Right cardiac atrium (tissue), 5 donors: ENCODE data around the gene NACC2. TPM values are rescaled to one million over a fixed set of nuclear protein-coding genes. Genes with fewer than 3 reads are reported as not detected.

Source experiments
- ATAC-seq, 2 donors: fragments of 200-7000 bp; cut with Tn5 transposase; one replicate each; pipeline versions ENCODE4 v1.8.0 to v1.9.1; 2020; ENCODE audit warnings: moderate library complexity in 2 of 2, mild to moderate bottlenecking in 1 of 2
- DNase-seq, 3 donors: peaks; one replicate each; pipeline ENCODE4 v3.0.0-alpha.2; 2020
- H3K27ac ChIP-seq: one replicate; pipeline ENCODE4 v1.5.1; 2013; ENCODE audit warnings: mild to moderate bottlenecking, low read length, control low read depth, moderate library complexity
- H3K27me3 ChIP-seq: one replicate; pipeline ENCODE4 v1.6.1; 2013; ENCODE audit not compliant: control insufficient read depth, insufficient read depth
- H3K4me1 ChIP-seq: one replicate; pipeline ENCODE4 v1.6.1; 2013; ENCODE audit warnings: low read length; ENCODE audit not compliant: control insufficient read depth, insufficient read depth
- H3K4me3 ChIP-seq: one replicate; pipeline ENCODE4 v1.5.1; 2013; ENCODE audit warnings: low read length, control low read depth
- H3K9me3 ChIP-seq: one replicate; pipeline ENCODE4 v1.6.1; 2013; ENCODE audit warnings: low read length; ENCODE audit not compliant: control insufficient read depth
- WGBS: extraction: QIAGEN DNeasy Blood & Tissue Kit; methylation state at CpG from one replicate; pipeline ENCODE4 v1.1.7; 2013; 5-methylcytosine and 5-hydroxymethylcytosine counted together
- intact Hi-C, 4 donors: fragments of 100-400 bp; cut with DNase I; formaldehyde crosslinking; loops; one replicate each; pipeline versions ENCODE4 v1.11.0 to v1.14.0; 2022 to 2023
- polyA plus RNA-seq: library from polyadenylated mRNA; stranded (reverse); fragments of 200-250 nt; gene quantifications from one replicate; pipeline ENCODE4 v1.2.3, GENCODE V29; 2013
- total RNA-seq, 4 donors: library from RNA; stranded (reverse); fragmentation: NEBNext Ultra II Directional; extraction: Animal tissue kit (Norgen Biotek cat#: 25700); gene quantifications; one replicate each; pipeline ENCODE4 v1.2.1, GENCODE V29; 2021
- donor health status: healthy with polysubstance abuse.
- donor health status: DM: no; HTN: yes; CAD: no.
- donor health status: DM: no; HTN: no; CAD: no.
- donor health status: DM: no; HTN: yes; CAD: no; lungs with severe emphysema.
- donor health status: DM: yes; HTN: yes; CAD: no.

NACC2 gene
- total and polyA plus RNA-seq, 5 donors = 19.4 to 45.3 (median 34.1) TPM

DNA sequence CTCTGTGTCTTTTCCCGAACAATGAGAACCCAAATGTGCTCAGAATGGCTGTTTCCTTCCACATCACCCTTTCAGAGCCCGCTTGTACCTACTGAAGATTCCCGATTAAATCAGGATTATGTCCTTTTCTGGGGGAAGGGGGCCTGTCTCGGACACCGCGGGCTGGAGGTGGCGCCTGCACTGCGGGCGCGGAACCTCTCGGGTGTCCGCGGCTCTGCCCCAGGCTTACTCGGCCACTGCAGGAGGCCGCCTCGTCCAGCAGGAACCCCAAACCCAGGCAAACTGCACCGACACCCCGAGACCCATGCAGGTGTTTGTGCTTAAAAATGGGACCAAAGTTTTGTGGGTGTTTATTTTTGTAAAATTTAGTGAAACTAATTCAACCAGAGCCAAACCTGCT, 32.2 kb upstream of the NACC2 start:
- intact Hi-C loops = loop anchor here in 3 of 4 donors (5.0 to 10.0 kb wide), 4 partner anchors 243 to 423 kb away; partner anchors contain the start of gene KCNT1 (in 1 of the 3)
- H3K9me3 ChIP-seq = no peaks in the 10 kb centered on the region
- H3K4me3 ChIP-seq = no peak overlapping the region
- no peak for DNase-seq
- no peaks in the 10 kb centered on the region for H3K27me3 ChIP-seq
- no peak for ATAC-seq
- H3K27ac ChIP-seq = no peak overlapping the region
- 77% methylated on average over 18 of the region's 18 CpGs for WGBS
- no peaks in the 10 kb centered on the region for H3K4me1 ChIP-seq

DNA sequence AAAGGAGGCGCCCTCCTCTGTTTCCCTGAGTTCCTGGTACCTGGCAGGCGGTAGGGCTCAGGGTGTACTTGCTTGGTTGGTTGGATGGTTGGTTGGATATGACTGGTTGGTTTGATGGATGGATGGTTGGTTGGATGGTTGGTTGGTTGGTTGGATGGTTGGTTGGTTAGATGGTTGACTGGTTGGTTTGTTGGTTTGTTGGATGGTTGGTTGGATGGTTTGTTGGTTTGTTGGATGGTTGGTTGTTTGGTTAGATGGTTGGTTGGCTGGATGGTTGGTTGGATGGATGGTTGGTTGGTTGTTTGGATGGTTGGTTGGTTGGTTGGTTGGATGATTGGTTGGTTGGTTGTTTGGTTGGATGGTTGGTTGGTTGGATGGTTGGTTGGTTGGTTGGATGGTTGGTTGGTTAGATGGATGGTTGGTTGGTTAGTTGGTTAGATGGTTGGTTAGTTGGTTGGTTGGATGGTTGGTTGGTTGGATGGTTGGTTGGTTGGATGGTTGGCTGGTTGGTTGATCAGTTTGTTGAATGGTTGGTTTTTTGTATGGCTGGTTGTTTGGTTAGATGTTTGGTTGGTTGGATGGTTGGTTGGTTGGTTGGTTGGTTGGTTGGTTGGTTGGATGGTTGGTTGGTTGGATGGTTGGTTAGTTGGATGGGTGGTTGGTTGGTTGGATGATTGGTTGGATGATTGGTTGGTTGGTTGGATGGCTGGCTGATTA, 30.0 kb upstream of the NACC2 start:
- no peak for DNase-seq
- intact Hi-C loops = loop anchor here (2.0 to 10.0 kb wide), 7 partner anchors 158 to 420 kb away; partner anchors contain the start of gene KCNT1 (in 1 of the 4)

DNA sequence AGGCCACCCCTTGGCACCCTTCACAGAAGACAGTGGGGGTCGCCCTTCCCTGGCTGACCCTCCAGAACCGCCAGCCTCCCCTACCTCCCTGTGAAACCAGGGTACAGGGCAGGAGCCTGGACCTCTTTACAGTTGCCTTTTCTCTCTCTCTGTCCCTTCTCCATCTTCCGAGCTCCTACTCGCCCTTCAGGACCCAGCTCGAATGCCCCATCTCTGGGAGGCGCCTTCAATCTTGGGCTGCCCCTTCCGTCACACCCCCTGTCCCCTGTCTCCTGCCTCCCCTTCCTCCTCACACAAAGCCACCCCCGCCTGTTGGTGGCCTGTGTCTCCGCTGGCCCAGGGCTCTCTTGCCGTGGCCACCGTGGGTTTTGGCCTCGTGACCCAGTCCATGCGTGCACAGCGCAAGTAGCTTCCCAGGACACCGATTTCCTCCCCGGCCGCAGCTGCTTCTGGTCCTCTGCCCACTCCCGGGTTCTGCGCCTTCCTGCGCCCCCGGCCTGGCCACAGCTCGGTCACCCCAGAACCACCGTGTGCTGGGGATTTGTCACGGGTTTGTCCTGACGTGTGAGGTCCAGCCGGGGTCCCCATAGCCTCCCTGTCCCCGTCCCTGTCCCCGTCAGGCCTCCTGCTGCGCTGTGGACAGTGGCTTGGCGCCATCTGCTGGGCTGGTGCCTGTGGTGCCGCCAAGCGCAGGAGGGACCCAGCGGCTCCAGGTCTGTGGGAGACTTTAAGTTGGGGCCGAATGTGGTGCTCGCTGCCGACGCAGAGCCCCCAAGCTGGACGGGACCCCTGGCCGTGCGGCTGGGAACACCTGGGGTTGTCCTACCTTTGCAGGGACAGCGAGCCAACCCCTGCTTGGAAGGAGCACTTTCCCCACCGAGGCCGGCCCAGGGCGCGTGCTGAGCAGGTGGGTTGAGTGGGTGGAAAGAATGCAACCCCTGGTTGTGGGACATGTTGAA, 27.6 kb upstream of the NACC2 start:
- 25% methylated on average over 45 of the region's 45 CpGs for WGBS
- no peaks in the 10 kb centered on the region for H3K27me3 ChIP-seq
- H3K9me3 ChIP-seq = no peaks in the 10 kb centered on the region
- H3K27ac ChIP-seq = no peak overlapping the region
- ATAC-seq (peak; percentile 36 to 55), DNase-seq (peak; percentile 82 to 92 (median 92))
- no peak overlapping the region for H3K4me3 ChIP-seq
- no peaks in the 10 kb centered on the region for H3K4me1 ChIP-seq
- intact Hi-C loops = loop anchor here (1.0 to 10.0 kb wide), 7 partner anchors 154 to 418 kb away; partner anchors contain the start of gene KCNT1 (in 1 of the 4)

More for the DNA sequence above, 30.0 kb upstream of the NACC2 start:
- Histone ChIP-seq H3K27ac (no peak overlapping the region), H3K4me3 (no peak overlapping the region), H3K27me3 (no peaks in the 10 kb centered on the region), H3K9me3 (no peaks in the 10 kb centered on the region), H3K4me1 (no peaks in the 10 kb centered on the region)
- 89% methylated on average over 2 of the region's 2 CpGs for WGBS
- ATAC-seq = no peak

DNA sequence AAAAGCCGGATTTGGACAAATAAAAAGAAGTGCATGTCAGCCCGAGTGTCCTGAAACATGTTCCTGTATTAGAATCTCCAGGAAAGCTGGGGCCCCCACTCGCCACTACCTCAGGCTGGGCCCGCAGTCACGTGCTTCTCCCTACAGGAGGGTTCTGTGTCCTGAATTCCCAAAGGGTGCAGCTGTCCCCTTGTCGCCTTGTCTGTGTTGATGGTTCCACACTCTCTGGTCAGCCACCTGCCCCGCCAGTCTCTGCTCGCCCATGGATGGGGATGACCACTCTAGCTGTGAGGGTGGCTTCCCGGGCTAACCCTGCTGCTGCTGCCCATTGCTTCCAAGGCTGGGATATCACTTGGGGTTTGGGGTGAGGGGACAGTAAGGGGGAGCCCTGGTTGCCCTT, 26.7 kb upstream of the NACC2 start:
- Histone ChIP-seq H3K4me3 (no peak overlapping the region), H3K27me3 (no peaks in the 10 kb centered on the region), H3K27ac (no peak overlapping the region), H3K4me1 (peaks cover 4% of the 10 kb centered on the region), H3K9me3 (no peaks in the 10 kb centered on the region)
- ATAC-seq = no peak
- WGBS = 92% methylated on average over 9 of the region's 9 CpGs
- intact Hi-C loops = loop anchor here (2.0 to 10.0 kb wide), 6 partner anchors 154 to 417 kb away; partner anchors contain the start of gene KCNT1 (in 1 of the 4)
- peak in 1 of 3 donors; percentile 37 for DNase-seq

DNA sequence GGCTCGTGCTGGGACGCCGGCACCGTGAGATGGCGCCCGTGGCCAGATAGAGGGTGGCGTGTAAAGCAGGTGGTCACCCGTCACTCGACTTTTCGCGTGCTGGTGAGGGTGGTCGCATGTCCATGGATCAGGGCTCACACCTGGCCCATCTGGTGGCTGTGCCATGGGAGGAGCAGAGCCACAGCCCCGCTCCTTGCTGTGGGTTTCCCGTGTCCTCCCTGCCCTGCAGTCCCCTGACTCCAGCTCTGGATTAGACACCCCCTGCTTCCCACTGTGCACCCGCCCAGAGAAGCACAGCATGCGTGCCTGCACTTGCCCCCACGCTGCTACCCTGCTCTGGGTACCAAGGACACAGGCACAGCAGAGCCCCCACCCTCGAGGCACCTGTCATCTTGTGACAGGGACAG, 25.4 kb upstream of the NACC2 start:
- Histone ChIP-seq H3K4me3 (no peak overlapping the region), H3K9me3 (no peaks in the 10 kb centered on the region), H3K4me1 (peaks cover 4% of the 10 kb centered on the region), H3K27ac (no peak overlapping the region), H3K27me3 (no peaks in the 10 kb centered on the region)
- 86% methylated on average over 18 of the region's 18 CpGs for WGBS
- ATAC-seq (no peak), DNase-seq (peak in 1 of 3 donors; percentile 59)
- intact Hi-C loops = loop anchor here (5.0 to 10.0 kb wide), 5 partner anchors 153 to 416 kb away; partner anchors contain the start of gene KCNT1 (in 1 of the 4)

DNA sequence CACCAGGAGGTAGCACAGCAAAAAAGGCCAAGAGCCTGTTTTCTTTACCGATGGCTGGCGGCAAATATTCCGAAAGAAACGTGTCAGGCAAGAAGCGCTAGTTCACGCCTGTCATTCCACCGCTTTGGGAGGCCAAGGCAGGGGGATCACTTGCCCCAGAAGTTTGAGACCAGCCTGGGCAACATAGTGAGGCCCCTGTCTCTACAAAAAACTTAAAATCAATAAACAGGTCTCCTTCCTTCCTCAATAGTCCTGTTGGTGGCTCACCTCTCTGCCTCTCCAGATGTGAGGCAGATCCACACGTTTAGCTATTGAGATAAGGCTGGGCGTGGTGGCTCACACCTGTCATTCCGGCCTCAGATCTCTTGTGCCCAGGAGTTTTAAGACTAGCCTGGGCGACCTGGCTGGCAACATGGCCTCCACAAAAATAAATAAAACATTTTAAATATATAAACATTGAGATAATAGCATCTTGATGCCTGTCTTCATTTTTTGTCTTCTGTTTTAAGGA, 24.8 kb upstream of the NACC2 start:
- Histone ChIP-seq H3K4me3 (no peak overlapping the region), H3K9me3 (no peaks in the 10 kb centered on the region), H3K4me1 (peaks cover 4% of the 10 kb centered on the region), H3K27me3 (no peaks in the 10 kb centered on the region), H3K27ac (peak overlapping the region; percentile 73)
- DNase-seq (peak in 1 of 3 donors; percentile 40), ATAC-seq (no peak)
- intact Hi-C loops = loop anchor here (5.0 to 10.0 kb wide), 5 partner anchors 153 to 415 kb away; partner anchors contain the start of gene KCNT1 (in 1 of the 4)
- WGBS = 55% methylated on average over 11 of the region's 11 CpGs

DNA sequence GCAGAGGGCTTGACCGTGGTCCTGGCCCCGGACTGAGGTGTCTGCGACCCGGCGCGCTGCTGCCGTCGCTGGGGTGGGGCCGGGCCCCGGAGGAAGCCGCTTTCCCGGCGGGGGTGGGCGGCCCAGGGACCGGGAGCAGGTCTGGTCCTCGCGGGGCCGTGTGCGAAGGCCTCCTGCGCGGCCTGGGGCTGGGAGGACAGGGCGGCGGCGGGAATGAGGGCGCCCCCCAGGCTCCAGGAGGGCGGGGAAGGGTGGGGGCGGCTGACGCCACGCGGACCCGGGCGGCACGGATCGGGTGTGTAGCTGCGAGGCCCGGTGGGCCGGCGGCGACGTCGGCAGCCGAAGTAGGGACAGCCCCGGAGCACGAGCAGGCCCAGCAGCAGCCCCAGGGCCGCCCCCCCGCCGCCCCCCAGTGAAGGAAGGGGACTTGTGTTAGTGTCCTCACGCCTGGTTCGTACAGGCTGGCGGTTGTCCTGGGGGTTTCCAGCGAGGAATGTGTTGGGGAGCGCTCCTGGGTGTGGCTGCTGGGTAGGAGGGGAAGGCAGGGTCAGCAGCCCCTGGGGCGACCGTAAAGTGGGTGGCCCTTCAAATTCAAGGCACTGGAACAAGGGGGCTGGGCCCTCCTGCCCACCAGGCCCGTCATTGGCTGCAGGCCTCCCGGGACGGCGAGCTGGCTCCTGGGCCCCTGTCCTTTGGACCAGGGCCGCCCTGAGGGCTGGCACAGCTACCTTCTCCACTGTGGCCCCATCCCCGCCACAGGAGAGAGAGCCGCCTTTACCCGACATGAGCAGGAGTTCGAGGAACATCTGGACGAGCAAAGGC, 24.2 kb upstream of the NACC2 start:
- Histone ChIP-seq H3K27ac (peak overlapping the region; percentile 73), H3K9me3 (no peaks in the 10 kb centered on the region), H3K4me3 (peak overlapping the region; percentile 59), H3K4me1 (peaks cover 4% of the 10 kb centered on the region), H3K27me3 (no peaks in the 10 kb centered on the region)
- WGBS = 2% methylated on average over 64 of the region's 64 CpGs
- intact Hi-C loops = no loop called here
- DNase-seq (peak; percentile 64 to 84 (median 80)), ATAC-seq (peak; percentile 6 to 61)

DNA sequence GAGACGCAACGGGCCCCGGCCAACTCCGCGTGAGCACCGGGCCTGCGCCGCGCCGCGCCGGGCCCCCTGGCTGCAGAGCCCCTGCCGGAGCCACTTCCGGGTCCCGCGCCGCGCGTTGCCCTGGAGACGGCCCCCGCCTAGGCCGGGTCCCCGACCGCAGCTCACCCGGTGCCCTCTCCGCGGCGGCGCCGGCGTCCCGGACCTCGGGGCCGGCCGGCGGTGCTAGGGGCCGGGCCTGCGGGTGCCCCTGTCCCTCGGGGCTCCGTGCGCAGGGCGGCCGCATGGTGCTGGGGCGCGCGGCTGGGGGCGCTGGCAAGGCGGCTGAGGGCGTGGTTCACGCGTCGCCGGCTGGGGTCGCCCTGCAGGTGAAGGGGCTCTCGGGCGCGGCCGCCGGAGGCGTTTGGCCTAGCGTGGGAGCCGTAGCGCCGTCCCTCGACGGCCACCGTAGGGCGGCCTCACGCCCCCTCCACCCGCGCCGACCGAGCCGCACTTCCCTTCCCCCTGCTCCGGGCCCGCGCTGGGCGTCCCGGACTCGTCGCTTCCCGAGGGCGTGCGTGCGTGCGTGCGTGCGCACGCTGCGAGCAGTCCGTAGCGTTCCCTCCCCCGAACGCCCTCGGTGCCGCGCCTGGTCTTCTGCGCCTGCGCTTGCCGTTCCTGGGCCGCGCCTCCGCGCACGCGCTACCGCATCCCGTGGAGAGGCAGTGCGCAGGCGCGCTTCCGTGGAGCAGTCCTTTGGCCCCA, 23.4 kb upstream of the NACC2 start, which contains the start of gene TMEM250:
TMEM250 (minus strand) TSS at position 556 of the 741 bp plus-strand sequence. CDS start 1,975 bp downstream, outside the sequence.
- peaks cover 4% of the 10 kb centered on the region for H3K4me1 ChIP-seq
- H3K27ac ChIP-seq = peak within 1 kb of the TSS; percentile 73
- DNase-seq (peak; percentile 97 to 99 (median 98)), ATAC-seq (peak; percentile 93 to 94)
- no peaks in the 10 kb centered on the region for H3K27me3 ChIP-seq
- no peaks in the 10 kb centered on the region for H3K9me3 ChIP-seq
- intact Hi-C loops = no loop called here
- under 1% methylated on average over 112 of the region's 112 CpGs for WGBS
- H3K4me3 ChIP-seq = peak within 1 kb of the TSS; percentile 59

DNA sequence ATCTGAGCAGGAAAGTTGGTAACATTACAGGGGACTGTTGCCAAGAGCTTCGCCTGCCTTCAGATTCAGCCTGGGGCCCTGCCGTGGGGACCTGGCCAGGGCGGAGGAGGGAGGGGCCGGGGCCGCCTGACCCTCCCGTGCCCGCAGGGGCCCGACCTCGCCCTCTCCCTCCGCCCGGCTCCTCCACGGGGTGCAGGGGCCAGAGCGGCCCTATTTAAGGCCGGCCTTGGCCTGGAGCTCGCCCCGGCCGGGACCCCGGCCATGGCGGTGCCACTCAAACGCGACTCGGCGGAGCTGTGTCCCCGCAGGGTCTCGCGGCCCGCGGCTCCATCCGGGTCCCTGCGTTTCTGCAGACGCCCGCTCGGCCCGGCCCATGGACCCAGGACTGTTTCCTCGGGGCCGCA, 22.8 kb upstream of the NACC2 start:
- Histone ChIP-seq H3K27ac (peak overlapping the region; percentile 49), H3K27me3 (no peaks in the 10 kb centered on the region), H3K4me3 (peak overlapping the region; percentile 59), H3K4me1 (peaks cover 4% of the 10 kb centered on the region), H3K9me3 (no peaks in the 10 kb centered on the region)
- no peak for DNase-seq
- under 1% methylated on average over 36 of the region's 36 CpGs for WGBS
- intact Hi-C loops = no loop called here
- ATAC-seq = peak; percentile 5 to 11
